Mucosa of descending colon (tissue), 3 donors: ENCODE measurements around the gene UPK3B. TPM values are rescaled to one million over a fixed set of nuclear protein-coding genes. Genes with fewer than 3 reads are reported as not detected.
"Not testable (repeated sequence)": the region's sequence is repeated elsewhere in the genome, so short reads cannot be mapped to it uniquely, and the experiment has no call there.

ENCODE experiments used
- ATAC-seq: fragments of 200-7000 bp; cut with Tn5 transposase; one replicate; pipeline ENCODE4 v1.9.1; 2020; ENCODE audit warnings: mild to moderate bottlenecking, moderate library complexity
- DNase-seq, 3 donors: peaks; one replicate each; pipeline ENCODE4 v3.0.0-alpha.2; 2020
- H3K36me3 ChIP-seq: fragments of 200-600 bp; one replicate; pipeline ENCODE4 v1.8.0; 2021; ENCODE audit warnings: low read depth, mild to moderate bottlenecking
- H3K4me1 ChIP-seq: fragments of 200-600 bp; one replicate; pipeline ENCODE4 v1.8.0; 2021; ENCODE audit warnings: low read depth, mild to moderate bottlenecking
- H3K4me3 ChIP-seq: fragments of 200-600 bp; one replicate; pipeline ENCODE4 v1.8.0; 2021; ENCODE audit warnings: mild to moderate bottlenecking
- H3K9me3 ChIP-seq: fragments of 200-600 bp; one replicate; pipeline ENCODE4 v1.8.0; 2021; ENCODE audit warnings: mild to moderate bottlenecking
- intact Hi-C, 2 donors: fragments of 100-400 bp; cut with DNase I in 1 of 2; cut with micrococcal nuclease in 1 of 2; formaldehyde crosslinking; loops; one replicate each; pipeline versions ENCODE4 v1.11.0 to v1.11.1; 2022; cut with DNase I, micrococcal nuclease
- total RNA-seq, 3 donors: library from RNA; stranded (reverse); fragmentation: NEBNext Ultra II Directional in 2 of 3; extraction: Animal tissue kit (Norgen Biotek cat#: 25700) in 2 of 3; gene quantifications; one replicate each; pipeline versions ENCODE4 v1.2.1 to v1.2.4, GENCODE V29; 2021 to 2023
- TF ChIP-seq, protein P1 (sequence below): fragments of 200-600 bp; IDR thresholded peaks from one replicate; pipeline ENCODE4 v1.8.0; 2022; ENCODE audit warnings: antibody characterized with exemption, mild to moderate bottlenecking
- donor health status: DM: no; HTN: no; CAD: no; lungs with moderate emphysema.
- donor health status: DM: no; HTN: no; CAD: no.
- donor health status: DM: no; HTN: yes; CAD: no.

Gene UPK3B
- total RNA-seq, 3 donors from 2014 or later = 2.2 to 4.3 (median 3.6) TPM

DNA sequence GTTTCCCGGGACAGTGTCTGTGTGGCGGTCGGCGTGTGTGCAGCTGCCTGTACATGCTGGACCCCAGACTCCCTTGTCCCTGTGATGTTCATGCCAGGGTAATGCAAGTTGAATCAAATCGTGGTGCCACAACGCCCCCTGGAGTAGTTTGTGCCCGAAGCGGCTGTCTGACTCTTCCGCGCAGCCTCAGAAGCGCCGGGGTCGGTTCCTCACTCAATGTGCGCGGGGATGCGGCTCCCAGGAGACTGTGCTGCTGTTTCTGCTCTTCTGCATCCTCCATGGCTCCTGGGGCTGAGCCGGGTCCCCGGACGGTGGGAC lies 10.5 kb upstream of the UPK3B start:
- H3K4me1 ChIP-seq, H3K9me3 ChIP-seq, ATAC-seq, DNase-seq, intact Hi-C loops, H3K36me3 ChIP-seq, H3K4me3 ChIP-seq: not testable (repeated sequence)

DNA sequence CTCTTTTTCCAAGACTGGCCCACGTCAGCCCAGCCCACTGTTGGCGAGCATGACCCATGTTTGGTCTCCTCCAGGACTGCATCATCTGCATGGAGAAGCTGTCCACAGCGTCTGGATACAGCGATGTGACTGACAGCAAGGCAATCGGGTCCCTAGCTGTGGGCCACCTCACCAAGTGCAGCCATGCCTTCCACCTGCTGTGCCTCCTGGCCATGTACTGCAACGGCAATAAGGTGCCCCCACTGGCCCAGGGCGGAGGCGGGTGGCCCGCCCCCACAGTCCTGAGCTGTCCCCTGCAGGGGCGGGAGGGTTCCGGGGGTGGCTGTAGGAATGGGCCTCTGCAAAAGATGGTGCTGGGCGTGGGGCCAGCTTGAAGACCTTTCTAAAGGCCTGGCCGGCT lies 8.1 kb upstream of the UPK3B start:
- ATAC-seq = not testable (repeated sequence)

DNA sequence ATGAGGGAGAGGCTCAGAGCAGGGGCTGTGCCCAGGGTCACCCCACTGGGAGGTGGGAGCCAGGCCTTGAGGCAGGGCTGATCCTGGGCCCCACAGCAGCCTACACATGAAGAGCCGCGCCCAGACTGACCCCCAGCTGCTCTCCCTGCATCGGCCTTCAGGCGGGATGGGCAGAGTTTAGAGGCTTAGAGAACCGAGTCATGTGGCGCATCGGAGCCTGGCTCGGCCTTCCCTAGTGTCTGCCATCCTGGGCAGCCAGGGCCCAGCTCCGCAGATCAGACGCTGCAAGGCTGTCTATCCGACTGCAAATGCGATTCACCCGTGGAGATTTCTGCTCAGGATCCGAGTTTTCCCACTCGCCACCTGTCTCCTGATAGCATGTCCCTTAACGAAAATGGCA lies 7.5 kb upstream of the UPK3B start:
- ATAC-seq, H3K9me3 ChIP-seq, H3K4me1 ChIP-seq, H3K36me3 ChIP-seq, intact Hi-C loops, H3K4me3 ChIP-seq: not testable (repeated sequence)
- DNase-seq = peak in 1 of 3 donors; percentile 39

More for the DNA sequence above, 8.1 kb upstream of the UPK3B start:
- intact Hi-C loops, H3K4me1 ChIP-seq, H3K9me3 ChIP-seq, DNase-seq, H3K36me3 ChIP-seq, H3K4me3 ChIP-seq: not testable (repeated sequence)

DNA sequence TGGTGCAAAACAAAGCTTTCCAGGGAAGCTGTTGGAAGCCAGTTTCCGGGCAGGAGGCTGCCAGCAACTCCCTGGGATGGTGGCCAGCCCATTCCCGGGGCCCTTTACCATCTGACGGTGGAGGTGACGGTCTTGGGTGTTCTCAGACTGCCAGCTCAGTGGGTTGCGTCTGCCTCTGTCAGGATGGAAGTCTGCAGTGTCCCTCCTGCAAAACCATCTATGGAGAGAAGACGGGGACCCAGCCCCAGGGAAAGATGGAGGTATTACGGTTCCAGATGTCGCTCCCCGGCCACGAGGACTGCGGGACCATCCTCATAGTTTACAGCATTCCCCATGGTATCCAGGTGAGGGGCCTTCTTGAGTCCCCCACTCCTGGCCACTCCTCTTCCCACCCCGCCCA lies 7.1 kb upstream of the UPK3B start:
- DNase-seq = peak in 1 of 3 donors; percentile 31
- H3K4me1 ChIP-seq, H3K4me3 ChIP-seq, H3K36me3 ChIP-seq, H3K9me3 ChIP-seq, ATAC-seq, intact Hi-C loops: not testable (repeated sequence)

DNA sequence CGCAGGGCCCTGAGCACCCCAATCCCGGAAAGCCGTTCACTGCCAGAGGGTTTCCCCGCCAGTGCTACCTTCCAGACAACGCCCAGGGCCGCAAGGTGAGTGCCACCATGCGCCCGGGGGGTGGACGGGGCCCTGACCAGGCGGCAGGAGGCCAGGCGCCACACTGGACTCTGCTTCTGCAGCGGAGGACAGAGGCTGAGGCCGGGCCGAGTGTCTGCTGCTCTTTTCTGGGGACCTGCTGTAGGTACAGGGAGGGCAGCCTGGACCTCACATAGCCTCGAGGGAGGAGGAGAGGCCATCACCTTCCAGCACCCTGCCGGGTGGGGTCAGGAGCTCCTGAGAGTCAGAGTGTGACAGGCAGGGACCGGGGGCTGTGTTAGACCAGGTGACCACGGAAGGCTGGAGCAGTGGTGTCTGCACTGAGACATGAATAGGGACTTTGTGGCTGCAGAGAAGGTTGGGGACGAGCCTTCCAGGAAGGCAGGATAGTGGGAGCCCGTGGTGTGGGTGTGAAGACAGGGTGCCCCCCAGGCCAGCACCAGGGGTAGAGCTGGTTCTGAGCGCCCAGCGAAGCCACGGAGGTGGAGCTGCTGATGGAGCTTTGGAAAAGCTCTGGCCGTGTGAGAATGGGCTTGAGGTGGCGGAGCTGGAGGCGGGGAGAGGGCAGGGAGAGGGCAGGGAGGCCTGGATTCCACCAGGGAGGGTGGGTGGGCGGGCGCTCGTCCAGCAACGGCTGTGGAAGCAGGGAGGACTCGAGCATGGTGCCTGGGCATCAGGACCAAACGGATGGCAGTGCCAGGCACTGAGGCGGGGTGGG lies 5.8 kb upstream of the UPK3B start:
- intact Hi-C loops, H3K4me1 ChIP-seq, H3K4me3 ChIP-seq, H3K9me3 ChIP-seq, H3K36me3 ChIP-seq: not testable (repeated sequence)
- DNase-seq = peak in 1 of 3 donors; percentile 36
- ATAC-seq = peak; percentile 2

DNA sequence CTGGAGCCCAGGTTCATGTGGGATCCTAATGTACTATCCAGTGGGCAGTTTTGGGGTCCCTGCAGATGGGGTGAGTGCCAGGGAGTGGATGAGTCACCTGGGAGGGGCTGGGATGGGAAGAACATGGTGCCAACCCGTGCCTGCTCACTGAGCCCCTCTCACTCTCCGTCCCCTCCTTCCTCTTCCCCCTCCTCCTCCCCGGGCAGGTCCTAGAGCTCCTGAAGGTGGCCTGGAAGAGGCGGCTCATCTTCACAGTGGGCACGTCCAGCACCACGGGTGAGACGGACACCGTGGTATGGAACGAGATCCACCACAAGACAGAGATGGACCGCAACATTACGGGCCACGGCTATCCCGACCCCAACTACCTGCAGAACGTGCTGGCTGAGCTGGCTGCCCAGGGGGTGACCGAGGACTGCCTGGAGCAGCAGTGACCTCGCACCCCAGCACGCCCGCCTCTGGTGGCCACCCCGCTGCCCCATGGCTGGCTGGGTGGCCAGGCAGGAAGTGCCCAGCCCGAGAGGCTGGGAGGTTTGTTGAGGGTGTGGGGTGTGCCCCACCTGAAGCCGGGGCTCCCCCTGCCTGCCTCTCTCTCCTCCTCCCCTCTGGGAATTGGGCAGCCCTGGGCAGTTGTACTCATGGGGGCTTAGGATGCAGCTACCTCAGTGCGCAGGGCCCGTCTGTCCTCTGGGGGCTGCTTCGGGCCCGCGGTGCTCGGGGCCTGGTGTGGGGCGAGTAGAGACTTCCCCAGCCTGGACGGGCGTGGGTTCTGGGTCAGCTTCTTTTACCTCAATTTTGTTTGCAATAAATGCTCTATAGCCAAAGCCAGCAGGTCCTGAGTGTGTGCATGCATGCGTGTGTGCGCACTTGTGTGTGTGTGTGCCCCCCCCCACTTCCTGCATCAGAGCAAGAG lies 4.9 kb upstream of the UPK3B start:
- DNase-seq (peak in 2 of 3 donors; percentile 25 to 46), ATAC-seq (no peak)
- Histone ChIP-seq H3K9me3 (no peaks in the 10 kb centered on the region), H3K36me3 (no peaks in the 10 kb centered on the region), H3K4me1 (no peaks in the 10 kb centered on the region), H3K4me3 (no peak overlapping the region)
- intact Hi-C loops = no loop called here
- TF ChIP-seq, protein P1, sequence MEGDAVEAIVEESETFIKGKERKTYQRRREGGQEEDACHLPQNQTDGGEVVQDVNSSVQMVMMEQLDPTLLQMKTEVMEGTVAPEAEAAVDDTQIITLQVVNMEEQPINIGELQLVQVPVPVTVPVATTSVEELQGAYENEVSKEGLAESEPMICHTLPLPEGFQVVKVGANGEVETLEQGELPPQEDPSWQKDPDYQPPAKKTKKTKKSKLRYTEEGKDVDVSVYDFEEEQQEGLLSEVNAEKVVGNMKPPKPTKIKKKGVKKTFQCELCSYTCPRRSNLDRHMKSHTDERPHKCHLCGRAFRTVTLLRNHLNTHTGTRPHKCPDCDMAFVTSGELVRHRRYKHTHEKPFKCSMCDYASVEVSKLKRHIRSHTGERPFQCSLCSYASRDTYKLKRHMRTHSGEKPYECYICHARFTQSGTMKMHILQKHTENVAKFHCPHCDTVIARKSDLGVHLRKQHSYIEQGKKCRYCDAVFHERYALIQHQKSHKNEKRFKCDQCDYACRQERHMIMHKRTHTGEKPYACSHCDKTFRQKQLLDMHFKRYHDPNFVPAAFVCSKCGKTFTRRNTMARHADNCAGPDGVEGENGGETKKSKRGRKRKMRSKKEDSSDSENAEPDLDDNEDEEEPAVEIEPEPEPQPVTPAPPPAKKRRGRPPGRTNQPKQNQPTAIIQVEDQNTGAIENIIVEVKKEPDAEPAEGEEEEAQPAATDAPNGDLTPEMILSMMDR = no peak

DNA sequence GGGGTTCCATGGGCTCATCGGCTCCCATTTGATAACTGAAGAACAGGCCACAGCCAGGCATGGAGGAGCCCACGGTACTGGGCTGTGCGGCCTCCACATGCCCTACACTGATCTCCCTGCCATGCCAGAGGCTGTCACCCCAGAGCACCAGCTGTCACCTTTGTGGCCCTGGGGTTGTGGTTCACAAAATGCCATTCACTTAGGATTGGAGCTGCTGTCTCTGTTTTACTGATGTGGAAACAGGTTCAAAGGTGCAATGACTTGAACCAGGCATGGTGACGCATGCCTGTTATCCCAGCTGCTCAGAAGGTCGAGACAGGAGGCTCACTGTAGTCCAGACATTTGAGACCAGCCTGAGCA lies 4.3 kb upstream of the UPK3B start:
- ATAC-seq = no peak
- H3K36me3 ChIP-seq = no peaks in the 10 kb centered on the region
- intact Hi-C loops = no loop called here
- H3K9me3 ChIP-seq = no peaks in the 10 kb centered on the region
- H3K4me3 ChIP-seq = no peak overlapping the region
- H3K4me1 ChIP-seq = no peaks in the 10 kb centered on the region
- no peak for DNase-seq
- TF ChIP-seq, protein P1 = no peak

DNA sequence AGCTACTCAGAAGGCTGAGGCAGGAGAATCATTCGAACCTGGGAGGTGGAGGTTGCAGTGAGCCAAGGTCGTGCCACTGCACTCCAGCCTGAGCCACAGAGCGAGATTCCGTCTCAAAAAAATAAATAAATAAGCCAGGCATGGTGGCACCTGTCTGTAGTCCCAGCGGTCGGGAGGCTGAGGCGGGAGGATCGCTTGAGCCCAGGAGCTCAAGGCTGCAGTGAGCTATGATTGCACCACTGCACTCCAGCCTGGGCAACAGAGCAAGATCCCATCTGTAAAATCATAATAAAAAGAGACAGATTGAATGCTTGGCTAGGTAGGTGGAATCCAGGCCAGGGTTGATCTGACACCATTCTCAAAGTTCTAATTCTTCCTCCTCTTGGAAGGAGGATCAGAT lies 3.7 kb upstream of the UPK3B start:
- H3K4me3 ChIP-seq, intact Hi-C loops, H3K9me3 ChIP-seq, H3K36me3 ChIP-seq, H3K4me1 ChIP-seq, ATAC-seq: not testable (repeated sequence)
- DNase-seq = peak in 1 of 3 donors; percentile 12
